ENCODE measurements around the gene GRXCR2. TPM values are rescaled to one million over a fixed set of nuclear protein-coding genes. Genes with fewer than 3 reads are reported as not detected.

GRXCR2 gene
- total and polyA plus RNA-seq, 2 of the 4 experiments (the other 2 are of a cell fraction): not detected

DNA sequence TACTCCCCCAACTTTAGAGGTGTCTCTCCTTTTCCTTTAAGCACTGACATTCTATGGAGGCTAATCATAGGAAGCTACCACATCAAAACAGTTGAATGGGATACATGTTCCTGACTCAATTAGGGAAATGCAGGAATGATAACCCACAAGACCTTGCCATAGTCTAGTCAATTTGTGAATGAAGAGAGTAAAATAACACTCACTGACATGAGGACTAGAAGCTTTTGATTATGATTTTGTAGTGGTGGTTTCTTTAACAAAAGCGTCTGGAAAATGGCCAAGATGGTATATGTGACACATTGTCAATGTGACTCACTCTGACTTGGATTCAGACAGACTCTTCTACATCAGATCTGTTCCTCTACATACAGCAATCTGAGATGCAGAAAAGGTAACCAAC lies 24.0 kb downstream of the GRXCR2 start:
- no peak overlapping the region for H3K4ac ChIP-seq (ENCODE audit: low read depth, low read length)
- no peaks in the 10 kb centered on the region for H3K36me3 ChIP-seq (ENCODE audit: control insufficient read depth, insufficient read depth, low read length)
- H3K23ac ChIP-seq (ENCODE audit: low read depth, low read length): no peak overlapping the region
- no CpG with 5 or more reads among the region's 1 CpG for WGBS, 2 experiments (ENCODE audit: extremely low coverage in 2 of 2, insufficient read length in 1 of 2)
- no peaks in the 10 kb centered on the region for H3K9me3 ChIP-seq (ENCODE audit: control insufficient read depth, insufficient read depth, low read length)
- no TSS peak for BruUV-seq (replicated peaks)
- no peak overlapping the region for H4K5ac ChIP-seq (ENCODE audit: low read depth, low read length)
- no peaks in the 10 kb centered on the region for H3K27me3 ChIP-seq (ENCODE audit: control insufficient read depth, insufficient read depth, low read length)
- H3K9me1 ChIP-seq (ENCODE audit: insufficient read depth, low read length): peaks cover 5% of the 10 kb centered on the region; the same call in 1 of the 2 replicates
- no peak overlapping the region for H3K14ac ChIP-seq (replicated peaks; ENCODE audit: low read depth, low read length)
- H3K18ac ChIP-seq (ENCODE audit: low read depth, low read length): no peak overlapping the region; the same call in 1 of the 2 replicates
- no peak overlapping the region for H4K91ac ChIP-seq (ENCODE audit: insufficient read depth, low read depth, low read length)
- peaks cover 2% of the 10 kb centered on the region; the same call in 1 of the 2 replicates for H3K4me1 ChIP-seq (ENCODE audit: control insufficient read depth, insufficient read depth, low read length)
- TF ChIP-seq RCOR1 (IDR thresholded peaks at IDR 0.05; ENCODE audit: insufficient replicate concordance, low read length) (no peak), MXI1 (IDR thresholded peaks at IDR 0.05; ENCODE audit: borderline replicate concordance, low read depth, low read length) (no peak), BHLHE40 (IDR thresholded peaks at IDR 0.05; ENCODE audit: low read depth, low read length) (no peak), RAD21 (IDR thresholded peaks at IDR 0.05; ENCODE audit: low read length) (no peak)
- H3K27ac ChIP-seq (ENCODE audit: insufficient read depth, low read length): no peak overlapping the region
- H3K4me3 ChIP-seq (ENCODE audit: insufficient read depth, low read depth, low read length): no peak overlapping the region
- ATAC-seq (ENCODE audit: low read depth): no peak
- DNase-seq: peak; percentile 77
- H3K56ac ChIP-seq (ENCODE audit: extremely low read depth, insufficient read depth, low read length): no peak overlapping the region
- H3K9ac ChIP-seq (ENCODE audit: low read depth, low read length): no peak overlapping the region
- peak overlapping the region; percentile 9; the same call in 1 of the 2 replicates for H2BK20ac ChIP-seq (ENCODE audit: low read depth, low read length)
- intact Hi-C loops (cut with micrococcal nuclease) (no loop called here), dilution Hi-C loops (cut with HindIII; ENCODE audit: low sequenced_read_pairs, unreplicated experiment) (no loop called here), in situ Hi-C loops (cut with MboI; ENCODE audit: low sequenced_read_pairs) (no loop called here)
- ChIA-PET CTCF (no interaction called here), POLR2A (ENCODE audit: unreplicated experiment) (no interaction called here)
- no peak overlapping the region for H3K4me2 ChIP-seq (ENCODE audit: low read depth, low read length)
- H4K20me1 ChIP-seq (ENCODE audit: insufficient read depth, low read length): no peaks in the 10 kb centered on the region
- H2AFZ ChIP-seq (replicated peaks; ENCODE audit: low read length, poor library complexity): no peak overlapping the region
- no peak overlapping the region for H4K8ac ChIP-seq (ENCODE audit: low read depth in 2 of 2, low read length in 2 of 2)
- H2BK120ac ChIP-seq (ENCODE audit: low read depth, low read length): no peak overlapping the region
- no peak overlapping the region for H2BK15ac ChIP-seq (ENCODE audit: low read depth, low read length)
- no peak overlapping the region for H2AK5ac ChIP-seq (ENCODE audit: low read depth, low read length)
- H2AK9ac ChIP-seq (replicated peaks; ENCODE audit: low read depth, low read length, poor library complexity): no peak overlapping the region
- H2BK5ac ChIP-seq (ENCODE audit: low read depth, low read length, poor library complexity, severe bottlenecking): no peak overlapping the region
- H3K79me1 ChIP-seq (ENCODE audit: low read depth in 1 of 2, low read length in 2 of 2): no peaks in the 10 kb centered on the region
